ENCODE results near the gene IGF2R. TPM values are rescaled to one million over a fixed set of nuclear protein-coding genes. Genes with fewer than 3 reads are reported as not detected.

IGF2R gene
- total RNA-seq, 1 experiment from 2014 or later, result 92.2 TPM

- no peak for TF ChIP-seq CTCF (IDR thresholded peaks at IDR 0.05; ENCODE audit: insufficient read depth in 1 of 2, low read depth in 1 of 2, low read length in 1 of 2, severe bottlenecking in 1 of 2, unreplicated experiment in 1 of 2)
- Histone ChIP-seq H3K9me3 (no peaks in the 10 kb centered on the region), H3K27me3 (replicated peaks; ENCODE audit: control insufficient read depth, insufficient read depth, low read length) (no peaks in the 10 kb centered on the region), H3K36me3 (ENCODE audit: control insufficient read depth, insufficient read depth, low read length) (no peaks in the 10 kb centered on the region; the same call in 1 of the 2 replicates), H3K4me1 (peaks cover 8% of the 10 kb centered on the region), H3K4me3 (ENCODE audit: low read depth, low read length) (no peak overlapping the region)
- Mint-ChIP-seq H3K27me3 (ENCODE audit: insufficient read depth, unreplicated experiment) (no peaks in the 10 kb centered on the region), H3K27ac (ENCODE audit: unreplicated experiment) (no peak overlapping the region), H3K4me1 (ENCODE audit: low read depth, unreplicated experiment) (peaks cover 32% of the 10 kb centered on the region), H3K9me3 (ENCODE audit: unreplicated experiment) (no peaks in the 10 kb centered on the region), H3K4me3 (ENCODE audit: unreplicated experiment) (no peak overlapping the region), H3K36me3 (ENCODE audit: insufficient read depth, unreplicated experiment) (peaks cover 14% of the 10 kb centered on the region)
- no TSS peak for BruUV-seq (replicated peaks)
- no peak for DNase-seq
- CTCF ChIA-PET, result no interaction called here
- POLR2A ChIA-PET, result no interaction called here
- intact Hi-C loops (cut with micrococcal nuclease; ENCODE audit: unreplicated experiment), result no loop called here
These were observed 6.0 kb downstream of the IGF2R start for GRCh38 chr6:159974932-159975331.

GRCh38 chr6:159976686-159977254 lies 7.9 kb downstream of the IGF2R start:
- Histone ChIP-seq H3K27me3 (replicated peaks; ENCODE audit: control insufficient read depth, insufficient read depth, low read length) (no peaks in the 10 kb centered on the region), H3K36me3 (ENCODE audit: control insufficient read depth, insufficient read depth, low read length) (no peaks in the 10 kb centered on the region; the same call in 1 of the 2 replicates), H3K9me3 (no peaks in the 10 kb centered on the region), H3K4me1 (no peaks in the 10 kb centered on the region), H3K4me3 (ENCODE audit: low read depth, low read length) (no peak overlapping the region)
- peaks cover 32% of the 10 kb centered on the region for H3K4me1 Mint-ChIP-seq (ENCODE audit: low read depth, unreplicated experiment)
- H3K9me3 Mint-ChIP-seq (ENCODE audit: unreplicated experiment), result no peaks in the 10 kb centered on the region
- H3K27me3 Mint-ChIP-seq (ENCODE audit: insufficient read depth, unreplicated experiment), result no peaks in the 10 kb centered on the region
- no peak overlapping the region for H3K27ac Mint-ChIP-seq (ENCODE audit: unreplicated experiment)
- BruUV-seq (replicated peaks), result no TSS peak
- intact Hi-C loops (cut with micrococcal nuclease; ENCODE audit: unreplicated experiment), result no loop called here
- no peak for DNase-seq
- H3K4me3 Mint-ChIP-seq (ENCODE audit: unreplicated experiment), result no peak overlapping the region
- ChIA-PET CTCF (no interaction called here), POLR2A (no interaction called here)
- no peak for TF ChIP-seq CTCF (IDR thresholded peaks at IDR 0.05; ENCODE audit: insufficient read depth in 1 of 2, low read depth in 1 of 2, low read length in 1 of 2, severe bottlenecking in 1 of 2, unreplicated experiment in 1 of 2)
- H3K36me3 Mint-ChIP-seq (ENCODE audit: insufficient read depth, unreplicated experiment), result peaks cover 6% of the 10 kb centered on the region

GRCh38 chr6:159977255-159977903 lies 8.5 kb downstream of the IGF2R start:
- H3K36me3 ChIP-seq (ENCODE audit: control insufficient read depth, insufficient read depth, low read length), result no peaks in the 10 kb centered on the region; the same call in 1 of the 2 replicates
- POLR2A ChIA-PET, result no interaction called here
- no peak for DNase-seq
- no peaks in the 10 kb centered on the region for H3K4me1 ChIP-seq
- no peaks in the 10 kb centered on the region for H3K9me3 Mint-ChIP-seq (ENCODE audit: unreplicated experiment)
- peaks cover 32% of the 10 kb centered on the region for H3K4me1 Mint-ChIP-seq (ENCODE audit: low read depth, unreplicated experiment)
- CTCF ChIA-PET, result no interaction called here
- peaks cover 6% of the 10 kb centered on the region for H3K36me3 Mint-ChIP-seq (ENCODE audit: insufficient read depth, unreplicated experiment)
- no peak overlapping the region for H3K27ac Mint-ChIP-seq (ENCODE audit: unreplicated experiment)
- no peak for TF ChIP-seq CTCF (IDR thresholded peaks at IDR 0.05; ENCODE audit: insufficient read depth in 1 of 2, low read depth in 1 of 2, low read length in 1 of 2, severe bottlenecking in 1 of 2, unreplicated experiment in 1 of 2)
- no peaks in the 10 kb centered on the region for H3K27me3 ChIP-seq (replicated peaks; ENCODE audit: control insufficient read depth, insufficient read depth, low read length)
- no peaks in the 10 kb centered on the region for H3K27me3 Mint-ChIP-seq (ENCODE audit: insufficient read depth, unreplicated experiment)
- no peak overlapping the region for H3K4me3 Mint-ChIP-seq (ENCODE audit: unreplicated experiment)
- no peak overlapping the region for H3K4me3 ChIP-seq (ENCODE audit: low read depth, low read length)
- intact Hi-C loops (cut with micrococcal nuclease; ENCODE audit: unreplicated experiment), result no loop called here
- BruUV-seq (replicated peaks), result no TSS peak
- H3K9me3 ChIP-seq, result no peaks in the 10 kb centered on the region
